Fibroblast of mammary gland (primary cell): ENCODE results near the gene OXCT1.

Experiments used
- DNase-seq: peaks from one replicate; pipeline ENCODE4 v3.0.0-alpha.2; 2010; ENCODE audit warnings: low read depth
- H3K4me3 ChIP-seq: 2 replicates; pipeline ENCODE4 v1.5.1; 2011; ENCODE audit warnings: low read depth, mild to moderate bottlenecking, low read length, moderate library complexity; ENCODE audit not compliant: control insufficient read depth
- CTCF ChIP-seq: conservative IDR thresholded peaks from 2 replicates; pipeline ENCODE4 v1.5.1; 2011; ENCODE audit warnings: low read depth, low read length, inconsistent platforms; ENCODE audit not compliant: control insufficient read depth, insufficient read depth

The OXCT1 gene

GRCh38 chr5:41843456-41844370, 26.5 kb downstream of the OXCT1 start:
- H3K4me3 ChIP-seq = no peak overlapping the region
- TF ChIP-seq CTCF = peak; percentile 82
- peak; percentile 77 for DNase-seq

GRCh38 chr5:41842777-41843176, 27.4 kb downstream of the OXCT1 start:
- no peak for TF ChIP-seq CTCF
- no peak overlapping the region for H3K4me3 ChIP-seq

GRCh38 chr5:41841325-41841724, 28.9 kb downstream of the OXCT1 start:
- TF ChIP-seq CTCF = no peak
- DNase-seq = no peak
- H3K4me3 ChIP-seq = no peak overlapping the region

More at GRCh38 chr5:41842777-41843176, 27.4 kb downstream of the OXCT1 start:
- no peak for DNase-seq

GRCh38 chr5:41840251-41840650, 30.0 kb downstream of the OXCT1 start:
- H3K4me3 ChIP-seq = no peak overlapping the region
- DNase-seq = no peak
- no peak for TF ChIP-seq CTCF

- DNase-seq = no peak
- no peak for TF ChIP-seq CTCF
- no peak overlapping the region for H3K4me3 ChIP-seq
Observed at GRCh38 chr5:41837793-41838192, 32.4 kb downstream of the OXCT1 start.

GRCh38 chr5:41835645-41836044, 34.6 kb downstream of the OXCT1 start:
- no peak overlapping the region for H3K4me3 ChIP-seq
- peak; percentile 87 for DNase-seq
- no peak for TF ChIP-seq CTCF
